NCI-H128 (cell line): ENCODE data around the gene PGM2.
A peak's percentile ranks its signal among the peaks of the same experiment; 100 is the strongest.
"Not testable (repeated sequence)": the region's sequence is repeated elsewhere in the genome, so short reads cannot be mapped to it uniquely, and the experiment has no call there.

Source experiments
- DNase-seq: peaks from one replicate; lab custom pipeline; 2025; ENCODE audit not compliant: unreplicated experiment; lab: John Stamatoyannopoulos, UW

The PGM2 gene

GRCh38 chr4:37826295-37827029 is at the start of gene PGM2:
PGM2 (plus strand) TSS chr4:37826686; CDS start chr4:37826733, 47 bp downstream.
- peak; percentile 3 for DNase-seq

GRCh38 chr4:37779896-37780295 is 46.6 kb upstream of the PGM2 start:
- DNase-seq, result no peak

GRCh38 chr4:37780444-37781130 is 45.9 kb upstream of the PGM2 start:
- no peak for DNase-seq

GRCh38 chr4:37781131-37781455 is 45.4 kb upstream of the PGM2 start:
- no peak for DNase-seq

- DNase-seq, result not testable (repeated sequence)
These were observed 40.2 kb upstream of the PGM2 start for GRCh38 chr4:37786267-37786666.

GRCh38 chr4:37787883-37788460 is 38.5 kb upstream of the PGM2 start:
- not testable (repeated sequence) for DNase-seq

GRCh38 chr4:37788819-37789218 is 37.7 kb upstream of the PGM2 start:
- DNase-seq, result no peak

- no peak for DNase-seq
These were observed 34.2 kb upstream of the PGM2 start for GRCh38 chr4:37792241-37792640.

GRCh38 chr4:37793562-37793961 is 32.9 kb upstream of the PGM2 start:
- no peak for DNase-seq

- no peak for DNase-seq
These were observed 32.4 kb upstream of the PGM2 start for GRCh38 chr4:37794056-37794455.

GRCh38 chr4:37795581-37796195 is 30.8 kb upstream of the PGM2 start:
- no peak for DNase-seq

GRCh38 chr4:37797374-37797773 is 29.1 kb upstream of the PGM2 start:
- no peak for DNase-seq

GRCh38 chr4:37797923-37798322 is 28.6 kb upstream of the PGM2 start:
- DNase-seq, result no peak

- no peak for DNase-seq
These were observed 27.9 kb upstream of the PGM2 start for GRCh38 chr4:37798616-37799015.

GRCh38 chr4:37799941-37800554 is 26.4 kb upstream of the PGM2 start:
- DNase-seq, result no peak

GRCh38 chr4:37802068-37802666 is 24.3 kb upstream of the PGM2 start:
- DNase-seq, result peak; percentile 35

GRCh38 chr4:37803348-37803973 is 23.0 kb upstream of the PGM2 start:
- DNase-seq, result no peak

GRCh38 chr4:37805091-37805490 is 21.4 kb upstream of the PGM2 start:
- no peak for DNase-seq

- no peak for DNase-seq
These were observed 13.8 kb upstream of the PGM2 start for GRCh38 chr4:37812713-37813112.

GRCh38 chr4:37815591-37815990 is 10.9 kb upstream of the PGM2 start:
- DNase-seq, result no peak

GRCh38 chr4:37816006-37816405 is 10.5 kb upstream of the PGM2 start:
- no peak for DNase-seq
